HG02840 (cell line): ENCODE data around the gene BPI.
"Not testable (repeated sequence)": the region's sequence is repeated elsewhere in the genome, so short reads cannot be mapped to it uniquely, and the experiment has no call there.

Experiments
- ATAC-seq: cut with Tn5 transposase; IDR thresholded peaks from one replicate; pipeline ENCODE4 v1.9.1; 2021; ENCODE audit warnings: mild to moderate bottlenecking, moderate library complexity, moderate number of reproducible peaks; ENCODE audit not compliant: unreplicated experiment, low FRiP score

Gene BPI

GRCh38 chr20:38326309-38326708 lies 22.4 kb downstream of the BPI start:
- no peak for ATAC-seq

DNA sequence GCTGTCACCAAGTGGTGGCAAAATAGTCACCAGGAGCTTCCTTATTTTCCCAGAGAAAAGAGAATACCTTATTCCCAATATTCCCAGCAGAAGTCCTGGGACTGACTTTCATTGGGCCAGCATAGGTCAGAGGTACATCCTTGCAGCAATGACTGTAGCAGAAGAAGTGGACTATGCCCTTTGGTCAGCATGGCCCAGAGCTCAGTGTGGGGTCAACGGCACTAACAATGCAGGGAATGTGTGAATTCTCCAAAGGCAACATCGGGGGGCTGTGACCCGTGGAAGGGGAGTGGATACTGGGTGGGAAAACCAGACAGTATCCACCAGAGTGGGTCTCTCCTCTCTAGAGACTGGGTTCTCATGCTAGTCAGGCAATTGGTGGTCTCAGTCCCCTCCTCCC lies 26.7 kb downstream of the BPI start:
- ATAC-seq = no peak

DNA sequence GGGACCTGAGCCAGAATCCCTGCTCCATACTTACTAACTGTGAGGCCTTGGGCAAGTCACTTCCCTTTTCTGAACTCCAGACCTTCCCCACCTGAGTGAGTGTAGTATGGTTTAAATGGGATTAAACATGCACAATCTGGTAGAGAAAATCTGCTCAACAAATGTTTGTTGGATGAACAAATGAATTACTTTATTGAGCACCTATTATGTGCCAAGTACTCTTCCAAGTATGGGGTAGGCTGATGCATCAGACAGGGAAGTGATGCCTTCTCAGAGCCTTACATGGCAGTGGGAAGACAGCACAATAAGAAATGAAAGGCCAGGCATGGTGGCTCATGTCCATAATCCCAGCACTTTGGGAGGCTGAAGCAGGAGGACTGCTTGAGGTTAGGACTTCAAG lies 27.3 kb downstream of the BPI start:
- no peak for ATAC-seq

- ATAC-seq = no peak
Observed at GRCh38 chr20:38331814-38332213, 27.9 kb downstream of the BPI start.

DNA sequence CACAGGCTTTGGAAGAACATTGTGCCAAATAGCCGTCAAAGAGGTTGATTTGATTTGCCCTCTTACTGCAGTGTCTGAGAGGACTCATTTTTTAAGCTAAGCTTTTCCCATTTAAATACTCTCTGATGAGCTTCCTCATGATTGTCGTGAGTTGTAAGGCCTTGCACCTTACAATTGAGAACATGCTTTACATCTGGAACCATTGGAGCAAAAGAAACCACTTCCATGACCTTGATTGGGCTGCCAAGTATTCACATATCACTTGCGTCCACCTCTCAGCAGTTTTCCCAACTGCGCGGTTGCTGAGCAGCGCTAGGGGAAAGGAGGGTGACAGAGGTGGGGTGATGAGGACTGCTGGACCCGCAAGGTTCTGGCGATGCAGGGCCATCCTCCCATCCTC lies 30.1 kb downstream of the BPI start:
- ATAC-seq = no peak

GRCh38 chr20:38336726-38337125 lies 32.8 kb downstream of the BPI start:
- no peak for ATAC-seq

DNA sequence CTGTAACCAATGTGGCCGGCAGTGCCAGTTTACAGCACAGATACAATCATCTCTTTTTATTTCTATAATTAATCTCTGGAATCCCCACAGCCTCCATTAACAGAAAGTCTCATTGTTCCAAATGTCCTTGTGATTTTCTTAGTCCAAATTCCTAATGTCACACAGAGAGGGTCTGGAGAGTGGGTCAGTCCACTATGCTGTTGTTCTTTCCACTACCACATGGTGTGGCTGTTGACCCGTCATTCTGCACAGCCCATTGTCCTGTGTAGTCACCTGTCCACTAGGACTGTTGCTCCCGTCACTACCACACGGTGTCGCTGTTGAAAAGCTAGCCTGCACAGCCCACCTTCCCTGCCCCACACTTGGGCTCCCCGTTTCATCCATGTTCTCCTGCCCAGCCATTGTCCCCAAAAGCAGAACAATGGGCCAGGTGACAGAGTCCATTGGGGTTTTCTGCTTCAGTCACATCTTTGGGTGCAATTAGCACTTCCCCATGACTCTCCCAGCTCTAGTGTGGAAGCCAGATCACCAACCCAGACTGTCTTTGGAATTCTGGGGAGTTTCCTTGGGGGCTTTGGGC lies 33.7 kb downstream of the BPI start:
- no peak for ATAC-seq

DNA sequence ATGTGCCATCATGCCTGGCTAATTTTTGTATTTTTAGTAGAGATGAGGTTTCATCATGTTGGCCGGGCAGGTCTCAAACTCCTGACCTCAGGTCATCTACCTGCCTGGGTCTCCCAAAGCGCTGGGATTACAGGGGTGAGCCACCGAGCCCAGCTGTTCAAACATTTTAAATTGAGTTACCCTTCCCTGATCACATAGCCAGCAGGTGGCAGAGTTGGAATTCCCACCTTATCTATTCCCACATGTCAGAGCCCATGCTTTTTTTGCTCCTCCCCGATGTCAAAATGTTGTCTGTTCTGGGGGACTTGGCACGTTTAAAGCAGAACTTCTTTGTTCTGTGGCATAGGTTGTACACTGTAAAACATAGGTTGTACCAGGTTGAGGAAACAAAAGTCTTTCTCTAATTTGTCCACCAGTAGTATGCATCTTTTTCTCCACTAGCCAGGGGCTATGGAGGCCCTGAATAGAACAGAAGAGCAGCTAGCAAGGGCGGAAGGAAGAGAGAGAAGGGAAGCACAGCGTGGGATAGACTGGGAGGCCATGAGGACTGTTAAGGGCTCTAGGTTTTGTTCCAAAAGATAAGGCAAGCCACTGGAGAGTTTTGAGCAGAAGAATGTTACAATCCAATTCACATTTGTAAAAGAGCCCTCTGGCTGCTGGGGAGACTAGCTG lies 35.0 kb downstream of the BPI start:
- ATAC-seq = no peak

- ATAC-seq = not testable (repeated sequence)
Observed at GRCh38 chr20:38339521-38339896, 35.6 kb downstream of the BPI start.

DNA sequence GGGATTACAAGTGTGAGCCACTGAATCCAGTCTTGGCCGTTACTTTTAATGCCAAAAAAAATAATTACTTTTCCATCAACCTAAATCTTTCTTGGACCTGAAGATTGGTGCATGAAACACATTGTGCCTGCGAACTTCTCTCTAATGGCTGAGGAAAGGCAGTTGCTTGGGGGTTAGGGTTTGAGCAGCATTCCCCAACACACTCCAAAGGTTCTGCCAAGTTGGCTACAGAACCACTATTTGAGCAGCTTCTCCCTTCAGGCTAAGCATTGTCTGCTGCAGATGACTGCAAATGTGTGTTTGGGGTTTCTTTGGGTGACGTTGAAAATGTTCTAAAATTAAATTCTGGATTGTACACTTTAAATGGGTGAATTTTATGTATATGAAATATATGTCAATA lies 36.0 kb downstream of the BPI start:
- no peak for ATAC-seq

DNA sequence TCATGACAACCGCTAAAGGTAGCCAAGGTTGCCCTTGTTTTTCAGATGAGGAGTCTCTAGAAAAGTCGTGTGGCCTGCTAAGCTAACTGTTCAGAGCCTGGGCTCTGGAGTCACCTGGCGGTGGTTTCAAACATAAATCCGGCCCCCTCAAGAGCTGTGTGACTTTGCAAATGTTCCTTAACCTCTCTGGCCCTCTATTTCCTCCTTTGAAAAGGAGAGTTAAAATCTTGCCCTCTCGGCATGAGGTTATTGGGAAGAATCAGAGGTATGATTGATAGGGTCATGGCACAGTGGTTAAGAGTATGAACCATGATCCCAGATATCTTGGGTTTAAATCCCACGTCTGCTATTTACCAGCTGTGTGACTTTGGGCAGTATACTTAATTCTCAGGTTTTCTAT lies 36.7 kb downstream of the BPI start:
- ATAC-seq = no peak

- no peak for ATAC-seq
Observed at GRCh38 chr20:38342216-38342615, 38.3 kb downstream of the BPI start.

GRCh38 chr20:38342713-38343310 lies 38.9 kb downstream of the BPI start:
- no peak for ATAC-seq

DNA sequence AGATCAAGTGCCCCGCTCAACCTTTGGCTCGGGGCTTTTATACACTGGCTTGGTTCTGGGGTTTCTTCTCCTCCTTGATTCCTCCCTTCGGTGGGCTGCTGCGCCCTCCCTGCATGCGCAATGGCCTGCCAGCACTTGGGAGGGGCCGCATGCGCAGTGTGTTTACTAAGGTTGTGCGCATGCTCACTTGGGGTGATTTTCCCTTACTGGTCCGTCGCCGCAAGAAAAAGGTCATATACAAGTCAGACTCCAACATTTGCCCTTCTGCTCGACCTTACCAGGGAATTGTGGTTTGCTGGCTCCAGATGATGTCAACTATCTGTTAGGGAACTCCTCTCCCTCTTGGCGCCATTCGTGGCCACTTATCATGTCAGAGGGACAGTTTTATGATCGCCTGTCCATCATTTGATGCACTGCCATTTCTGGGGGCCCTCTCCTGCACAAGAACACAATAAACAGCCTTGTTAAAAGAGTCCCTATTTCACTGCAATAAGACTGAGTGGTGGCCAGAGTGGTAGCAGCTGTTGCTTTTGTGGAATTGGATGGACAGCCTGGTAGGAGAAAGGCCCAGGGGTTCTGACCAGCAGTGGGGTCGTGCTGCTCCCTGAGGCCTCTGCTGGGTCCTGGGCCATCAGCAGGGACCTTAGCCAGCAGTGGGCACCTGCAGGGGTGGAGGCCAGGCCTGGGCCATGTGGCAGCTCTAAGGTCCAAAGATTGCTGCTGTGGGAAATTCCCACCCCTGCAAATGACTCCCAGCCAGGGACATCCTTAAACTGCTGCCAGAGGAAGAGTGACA lies 39.6 kb downstream of the BPI start:
- ATAC-seq = no peak

- no peak for ATAC-seq
Observed at GRCh38 chr20:38344107-38344701, 40.2 kb downstream of the BPI start.

DNA sequence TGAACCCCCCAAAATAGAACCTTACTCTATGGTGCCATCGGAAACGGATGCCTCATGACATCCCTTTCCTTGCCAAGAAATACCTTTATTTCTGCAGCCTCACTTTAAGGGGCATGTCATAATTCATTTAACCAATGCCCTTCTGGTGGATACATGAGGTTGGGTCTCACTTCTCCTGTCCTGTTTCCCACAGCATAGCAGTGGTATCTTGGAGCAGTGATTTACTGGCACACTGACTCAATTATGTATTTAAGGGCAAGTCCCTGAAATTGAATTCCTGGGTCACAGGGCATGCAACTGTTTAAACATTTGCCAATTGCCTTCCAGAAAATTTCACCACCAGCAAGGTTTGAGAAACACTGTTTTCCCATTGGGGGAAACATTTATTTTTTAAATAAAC lies 41.7 kb downstream of the BPI start:
- ATAC-seq = no peak

DNA sequence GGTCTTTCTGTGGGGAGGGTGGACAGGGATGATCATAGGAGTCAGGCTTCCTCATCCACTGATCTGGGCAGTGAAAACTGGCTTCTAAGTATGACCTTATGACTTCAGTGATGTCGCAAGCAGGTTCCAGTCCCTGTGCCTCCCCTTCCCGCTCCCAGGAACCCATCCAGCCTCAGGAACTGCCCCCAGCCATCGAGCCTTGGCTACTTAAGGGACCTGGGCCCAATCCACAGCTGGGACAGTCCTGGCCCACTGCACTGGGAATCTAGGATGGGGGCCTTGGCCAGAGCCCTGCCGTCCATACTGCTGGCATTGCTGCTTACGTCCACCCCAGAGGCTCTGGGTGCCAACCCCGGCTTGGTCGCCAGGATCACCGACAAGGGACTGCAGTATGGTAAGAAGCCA lies 42.3 kb downstream of the BPI start, which contains the start of gene LBP:
Gene LBP (plus strand): TSS at position 236 of the 405 bp plus-strand sequence. CDS start 35 bp downstream, at position 271.
- no peak for ATAC-seq

GRCh38 chr20:38346741-38347140 lies 42.8 kb downstream of the BPI start:
- no peak for ATAC-seq

- ATAC-seq = no peak
Observed at GRCh38 chr20:38349856-38350255, 45.9 kb downstream of the BPI start.

- ATAC-seq = no peak
Observed at GRCh38 chr20:38350879-38351775, 47.2 kb downstream of the BPI start.
